Measurements from ENCODE around the gene ASXL1. TPM values are rescaled to one million over a fixed set of nuclear protein-coding genes. Genes with fewer than 3 reads are reported as not detected.
A peak's percentile ranks its signal among the peaks of the same experiment; 100 is the strongest.

The ASXL1 gene
- total RNA-seq, 2 donors from 2014 or later = 88.9 to 98.6 TPM

- Mint-ChIP-seq H3K4me1 (peaks cover 40% of the 10 kb centered on the region), H3K27ac (peak overlapping the region; percentile 19), H3K36me3 (ENCODE audit: low read depth) (peaks cover 46% of the 10 kb centered on the region), H3K4me3 (no peak overlapping the region), H3K9me3 (no peaks in the 10 kb centered on the region), H3K27me3 (ENCODE audit: insufficient read depth) (no peaks in the 10 kb centered on the region)
- no peaks in the 10 kb centered on the region for H3K9me3 ChIP-seq (ENCODE audit: control insufficient read depth, low read length)
- peaks cover 55% of the 10 kb centered on the region for H3K36me3 ChIP-seq (ENCODE audit: control insufficient read depth, insufficient read depth, low read length)
- no peaks in the 10 kb centered on the region for H3K4me1 ChIP-seq (ENCODE audit: control insufficient read depth, insufficient read depth, low read length)
- DNase-seq = peak; percentile 46
- H3K27ac ChIP-seq (ENCODE audit: low read depth, low read length) = peak overlapping the region; percentile 36
- WGBS, 2 experiments (ENCODE audit: insufficient coverage in 1 of 2, insufficient read length in 1 of 2) = 95 to 100% methylated on average over 3 of the region's 3 CpGs
- no peak overlapping the region for H3K9ac ChIP-seq (ENCODE audit: extremely low read depth, low read length, poor library complexity, severe bottlenecking)
- peak; percentile 44 for TF ChIP-seq CTCF (conservative IDR thresholded peaks at IDR 0.05)
- H3K4me3 ChIP-seq (ENCODE audit: low read length) = no peak overlapping the region
- H3K27me3 ChIP-seq (ENCODE audit: control insufficient read depth, insufficient read depth, low read length, poor library complexity, severe bottlenecking) = no peaks in the 10 kb centered on the region
Measured at GRCh38 chr20:32443386-32443974, 85.3 kb downstream of the ASXL1 start.

- Mint-ChIP-seq H3K27ac (peak overlapping the region; percentile 14), H3K4me1 (peaks cover 40% of the 10 kb centered on the region), H3K36me3 (ENCODE audit: low read depth) (peaks cover 42% of the 10 kb centered on the region), H3K9me3 (no peaks in the 10 kb centered on the region), H3K27me3 (ENCODE audit: insufficient read depth) (no peaks in the 10 kb centered on the region), H3K4me3 (no peak overlapping the region)
- no peak overlapping the region for H3K4me3 ChIP-seq (ENCODE audit: low read length)
- no peaks in the 10 kb centered on the region for H3K9me3 ChIP-seq (ENCODE audit: control insufficient read depth, low read length)
- no peaks in the 10 kb centered on the region for H3K27me3 ChIP-seq (ENCODE audit: control insufficient read depth, insufficient read depth, low read length, poor library complexity, severe bottlenecking)
- no peak overlapping the region for H3K9ac ChIP-seq (ENCODE audit: extremely low read depth, low read length, poor library complexity, severe bottlenecking)
- no peak for TF ChIP-seq CTCF (conservative IDR thresholded peaks at IDR 0.05)
- peaks cover 54% of the 10 kb centered on the region for H3K36me3 ChIP-seq (ENCODE audit: control insufficient read depth, insufficient read depth, low read length)
- WGBS, 2 experiments (ENCODE audit: insufficient coverage in 1 of 2, insufficient read length in 1 of 2) = 84 to 98% methylated on average over 3 to 7 of the region's 7 CpGs
- peak overlapping the region; percentile 61 for H3K27ac ChIP-seq (ENCODE audit: low read depth, low read length)
- peak; percentile 35 for DNase-seq
- H3K4me1 ChIP-seq (ENCODE audit: control insufficient read depth, insufficient read depth, low read length) = no peaks in the 10 kb centered on the region
Measured at GRCh38 chr20:32444474-32445220, 86.5 kb downstream of the ASXL1 start.

GRCh38 chr20:32445539-32446273, 87.6 kb downstream of the ASXL1 start:
- no peaks in the 10 kb centered on the region for H3K9me3 Mint-ChIP-seq
- no peak for TF ChIP-seq CTCF (conservative IDR thresholded peaks at IDR 0.05)
- Histone ChIP-seq H3K9me3 (ENCODE audit: control insufficient read depth, low read length) (no peaks in the 10 kb centered on the region), H3K4me3 (ENCODE audit: low read length) (no peak overlapping the region), H3K27ac (ENCODE audit: low read depth, low read length) (peak overlapping the region; percentile 61), H3K9ac (ENCODE audit: extremely low read depth, low read length, poor library complexity, severe bottlenecking) (no peak overlapping the region), H3K36me3 (ENCODE audit: control insufficient read depth, insufficient read depth, low read length) (peaks cover 54% of the 10 kb centered on the region), H3K27me3 (ENCODE audit: control insufficient read depth, insufficient read depth, low read length, poor library complexity, severe bottlenecking) (no peaks in the 10 kb centered on the region), H3K4me1 (ENCODE audit: control insufficient read depth, insufficient read depth, low read length) (no peaks in the 10 kb centered on the region)
- DNase-seq = peak; percentile 48
- peak overlapping the region; percentile 14 for H3K27ac Mint-ChIP-seq
- H3K36me3 Mint-ChIP-seq (ENCODE audit: low read depth) = peaks cover 49% of the 10 kb centered on the region
- no peak overlapping the region for H3K4me3 Mint-ChIP-seq
- H3K27me3 Mint-ChIP-seq (ENCODE audit: insufficient read depth) = no peaks in the 10 kb centered on the region
- WGBS, 2 experiments (ENCODE audit: insufficient coverage in 1 of 2, insufficient read length in 1 of 2) = 83 to 92% methylated on average over 7 to 12 of the region's 12 CpGs
- peaks cover 37% of the 10 kb centered on the region for H3K4me1 Mint-ChIP-seq

Measured in endodermal cell (in vitro differentiated cells).